ENCODE data around the gene ARGLU1. TPM values are rescaled to one million over a fixed set of nuclear protein-coding genes. Genes with fewer than 3 reads are reported as not detected.

ARGLU1 gene
- total and polyA plus RNA-seq, 11 donors = 14.2 to 54.0 (median 28.1) TPM

DNA sequence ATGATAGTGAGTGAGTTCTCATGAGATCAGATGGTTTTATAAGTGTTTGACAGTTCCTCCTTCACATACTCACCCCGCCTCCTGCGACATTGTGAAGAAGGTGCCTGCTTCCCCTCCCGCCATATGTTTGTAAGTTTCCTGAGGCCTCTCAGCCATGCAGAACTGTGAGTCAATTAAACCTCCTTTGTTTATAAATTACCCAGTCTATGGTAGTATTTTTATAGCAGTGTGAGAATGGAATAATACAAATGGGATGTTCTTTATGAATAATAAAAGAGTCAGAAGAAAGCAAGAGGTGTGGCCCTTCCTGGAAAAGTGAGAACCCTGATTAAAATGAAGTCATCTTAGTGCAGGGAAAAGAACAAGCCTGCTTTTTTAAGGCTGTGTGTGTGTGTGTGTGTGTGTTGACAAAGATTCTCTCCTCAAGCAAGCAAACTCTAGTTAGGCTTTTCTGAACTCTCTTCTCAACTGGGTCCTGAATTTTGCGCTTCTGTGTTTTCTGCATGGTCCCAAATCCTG, 18.8 kb upstream of the ARGLU1 start:
- intact Hi-C loops (cut with DNase I) = no loop called here
- no peak for DNase-seq
- TF ChIP-seq POLR2A (IDR thresholded peaks at IDR 0.05) = no peak
- TF ChIP-seq, protein P1, sequence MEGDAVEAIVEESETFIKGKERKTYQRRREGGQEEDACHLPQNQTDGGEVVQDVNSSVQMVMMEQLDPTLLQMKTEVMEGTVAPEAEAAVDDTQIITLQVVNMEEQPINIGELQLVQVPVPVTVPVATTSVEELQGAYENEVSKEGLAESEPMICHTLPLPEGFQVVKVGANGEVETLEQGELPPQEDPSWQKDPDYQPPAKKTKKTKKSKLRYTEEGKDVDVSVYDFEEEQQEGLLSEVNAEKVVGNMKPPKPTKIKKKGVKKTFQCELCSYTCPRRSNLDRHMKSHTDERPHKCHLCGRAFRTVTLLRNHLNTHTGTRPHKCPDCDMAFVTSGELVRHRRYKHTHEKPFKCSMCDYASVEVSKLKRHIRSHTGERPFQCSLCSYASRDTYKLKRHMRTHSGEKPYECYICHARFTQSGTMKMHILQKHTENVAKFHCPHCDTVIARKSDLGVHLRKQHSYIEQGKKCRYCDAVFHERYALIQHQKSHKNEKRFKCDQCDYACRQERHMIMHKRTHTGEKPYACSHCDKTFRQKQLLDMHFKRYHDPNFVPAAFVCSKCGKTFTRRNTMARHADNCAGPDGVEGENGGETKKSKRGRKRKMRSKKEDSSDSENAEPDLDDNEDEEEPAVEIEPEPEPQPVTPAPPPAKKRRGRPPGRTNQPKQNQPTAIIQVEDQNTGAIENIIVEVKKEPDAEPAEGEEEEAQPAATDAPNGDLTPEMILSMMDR (IDR thresholded peaks at IDR 0.05) = no peak
- WGBS, 4 donors = 69 to 90% (median 78%) methylated on average over 4 of the region's 4 CpGs
- Histone ChIP-seq H3K27ac (peak overlapping the region in 4 of 12 donors; percentile 6 to 69 (median 42)), H3K36me3 (no peaks in the 10 kb centered on the region), H3K9me3 (peaks cover 0 to 25% (median 7%) of the 10 kb centered on the region in 12 donors), H3K27me3 (no peaks in the 10 kb centered on the region), H3K4me3 (no peak overlapping the region), H3K4me1 (peaks cover 0 to 17% (median 0%) of the 10 kb centered on the region in 12 donors)
- ATAC-seq = peak in 2 of 4 donors; percentile 34 to 41

DNA sequence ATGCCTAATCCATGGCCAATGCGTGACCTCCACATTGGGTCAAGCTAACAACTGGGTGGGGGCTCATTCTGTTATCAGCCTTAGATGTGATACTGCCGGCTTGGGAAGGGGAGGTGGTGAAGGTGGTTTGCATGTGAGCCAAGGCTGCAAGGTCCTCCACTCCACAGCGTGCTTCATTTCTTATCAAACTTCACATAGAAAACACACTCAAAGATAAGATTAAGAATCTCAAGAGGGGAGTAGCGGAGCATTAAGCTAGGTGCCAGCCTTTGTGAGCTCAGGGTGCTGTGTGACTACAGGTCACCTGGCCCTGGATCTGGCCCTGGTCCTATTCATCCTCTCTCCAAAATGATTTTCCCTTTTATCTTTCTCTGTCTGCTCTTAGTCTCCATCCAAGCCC, 13.3 kb upstream of the ARGLU1 start:
- Histone ChIP-seq H3K4me3 (no peak overlapping the region), H3K4me1 (no peaks in the 10 kb centered on the region), H3K27ac (no peak overlapping the region), H3K9me3 (peaks cover 0 to 22% (median 6%) of the 10 kb centered on the region in 12 donors), H3K36me3 (no peaks in the 10 kb centered on the region), H3K27me3 (no peaks in the 10 kb centered on the region)
- ATAC-seq = no peak
- WGBS, 4 donors = 41 to 69% (median 56%) methylated on average over 4 of the region's 4 CpGs
- no peak for DNase-seq
- TF ChIP-seq, protein P1 (IDR thresholded peaks at IDR 0.05) = no peak
- no peak for TF ChIP-seq POLR2A (IDR thresholded peaks at IDR 0.05)
- intact Hi-C loops (cut with DNase I) = no loop called here

DNA sequence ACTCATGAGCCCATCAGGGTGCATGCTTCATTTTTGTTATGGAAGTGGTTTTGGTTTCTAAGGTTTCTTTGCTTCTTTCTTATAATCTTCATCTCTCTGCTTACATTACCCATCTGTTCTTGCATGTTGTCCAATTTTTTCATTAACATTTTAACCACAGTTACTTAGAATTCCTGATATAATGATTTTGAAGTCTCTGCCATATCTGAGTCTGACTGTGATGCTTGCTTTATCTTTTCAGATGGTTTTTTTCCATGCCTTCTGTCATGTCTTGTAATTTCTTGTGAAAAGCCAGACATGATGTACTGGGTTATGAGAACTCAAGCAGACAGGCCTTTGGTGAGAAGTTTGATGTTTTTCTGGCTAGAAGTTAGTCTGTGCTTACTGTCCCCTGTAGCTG, 8.0 kb upstream of the ARGLU1 start:
- intact Hi-C loops (cut with DNase I) = loop anchor here in 1 of 10 donors (5.0 kb wide), 1 partner anchor 41 kb away; no protein-coding TSS in a partner anchor
- DNase-seq (no peak), ATAC-seq (no peak)
- no peak for TF ChIP-seq POLR2A (IDR thresholded peaks at IDR 0.05)
- TF ChIP-seq, protein P1 (IDR thresholded peaks at IDR 0.05) = no peak
- Histone ChIP-seq H3K27me3 (no peaks in the 10 kb centered on the region), H3K36me3 (no peaks in the 10 kb centered on the region), H3K4me1 (peaks cover 0 to 8% (median 0%) of the 10 kb centered on the region in 12 donors), H3K27ac (no peak overlapping the region), H3K9me3 (no peaks in the 10 kb centered on the region), H3K4me3 (no peak overlapping the region)

DNA sequence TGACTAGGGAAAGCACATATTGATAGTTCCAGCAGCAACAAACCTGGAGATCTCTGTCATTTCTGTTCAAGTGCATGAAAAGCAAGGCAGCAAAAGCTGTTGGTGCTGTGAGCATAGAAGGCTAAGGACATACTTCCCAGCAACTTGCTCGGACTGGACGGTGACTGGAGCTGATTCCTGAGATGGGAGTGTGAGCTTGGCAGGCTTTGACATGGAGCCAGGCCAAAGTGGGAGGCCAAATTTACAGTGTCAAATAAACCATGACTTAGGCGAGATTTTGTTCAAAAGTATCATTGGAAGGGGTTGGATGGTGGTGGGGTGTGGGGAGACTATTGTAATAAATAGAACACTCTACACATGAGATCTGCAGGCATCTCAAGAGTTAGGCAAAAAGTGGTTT, 5.9 kb upstream of the ARGLU1 start:
- Histone ChIP-seq H3K27me3 (no peaks in the 10 kb centered on the region), H3K4me3 (no peak overlapping the region), H3K36me3 (no peaks in the 10 kb centered on the region), H3K9me3 (no peaks in the 10 kb centered on the region), H3K27ac (peak overlapping the region in 4 of 12 donors; percentile 11 to 33 (median 22)), H3K4me1 (peaks cover 0 to 8% (median 4%) of the 10 kb centered on the region in 12 donors)
- ATAC-seq (peak in 2 of 4 donors; percentile 28 to 47), DNase-seq (peak in 3 of 5 donors; percentile 32 to 47 (median 39))
- intact Hi-C loops (cut with DNase I) = no loop called here
- TF ChIP-seq POLR2A (IDR thresholded peaks at IDR 0.05) = no peak
- TF ChIP-seq, protein P1 (IDR thresholded peaks at IDR 0.05) = no peak
- 28 to 35% (median 29%) methylated on average over 3 of the region's 3 CpGs for WGBS, 4 donors
